IPS DF 4.7 (cell line): ENCODE results near the gene PLEKHG1.
A peak's percentile ranks its signal among the peaks of the same experiment; 100 is the strongest.

ENCODE experiments used
- DNase-seq: peaks from one replicate; pipeline ENCODE4 v3.0.0-alpha.2; 2013; ENCODE audit warnings: low spot score; ENCODE audit errors: extremely low read depth

PLEKHG1 gene

DNA sequence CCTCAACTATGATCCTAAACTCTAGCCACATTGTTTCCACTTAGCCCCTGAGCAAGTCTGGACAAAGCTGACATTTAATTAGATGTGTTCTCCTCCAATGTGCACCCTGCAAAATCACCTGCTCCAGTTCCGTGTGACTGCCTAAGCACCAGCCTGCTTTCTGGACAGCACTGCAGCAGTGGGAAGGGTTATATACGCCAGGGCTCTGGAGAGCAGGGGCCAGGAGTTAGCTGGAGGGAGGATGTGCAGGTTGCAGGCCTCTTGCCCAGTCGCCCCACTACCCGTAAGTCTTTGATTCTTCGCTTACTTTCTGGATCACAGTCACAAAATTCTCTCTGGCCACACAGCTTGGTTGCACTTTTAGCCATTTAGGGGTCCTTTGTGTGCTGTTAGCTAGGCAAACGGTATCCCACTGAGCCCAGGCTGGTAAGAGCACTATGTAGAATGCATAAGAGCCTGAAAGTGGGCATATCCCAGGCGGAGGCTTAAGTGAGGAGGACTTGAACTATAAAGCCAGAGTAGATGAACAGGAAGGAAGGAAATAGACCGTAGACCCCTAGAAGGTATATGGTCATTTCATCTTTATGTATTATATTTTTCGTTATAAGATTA, 10.7 kb upstream of the PLEKHG1 start:
- DNase-seq = no peak

DNA sequence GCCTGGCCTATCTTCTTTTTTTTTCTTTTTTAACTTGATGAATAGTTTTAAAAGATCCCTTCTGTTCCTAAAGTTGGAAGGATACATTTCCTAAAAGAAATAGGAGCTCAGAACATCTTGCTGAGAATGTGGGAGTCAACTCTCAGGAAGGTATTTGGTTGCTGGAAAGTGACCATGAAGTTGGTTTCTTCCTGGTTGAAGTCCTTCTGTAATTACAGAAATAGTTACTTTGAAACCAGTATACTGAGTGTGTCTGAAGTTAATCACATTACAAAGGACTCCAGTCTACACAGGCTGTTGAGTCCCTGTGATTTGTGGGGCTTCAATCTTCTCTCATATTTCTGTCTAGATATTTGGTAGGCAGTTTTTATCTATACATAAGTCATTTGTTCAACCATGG, 9.8 kb upstream of the PLEKHG1 start:
- no peak for DNase-seq

GRCh38 chr6:150590446-150590845, 9.2 kb upstream of the PLEKHG1 start:
- no peak for DNase-seq

- DNase-seq = no peak
Observed at GRCh38 chr6:150592377-150592995, 7.2 kb upstream of the PLEKHG1 start.

DNA sequence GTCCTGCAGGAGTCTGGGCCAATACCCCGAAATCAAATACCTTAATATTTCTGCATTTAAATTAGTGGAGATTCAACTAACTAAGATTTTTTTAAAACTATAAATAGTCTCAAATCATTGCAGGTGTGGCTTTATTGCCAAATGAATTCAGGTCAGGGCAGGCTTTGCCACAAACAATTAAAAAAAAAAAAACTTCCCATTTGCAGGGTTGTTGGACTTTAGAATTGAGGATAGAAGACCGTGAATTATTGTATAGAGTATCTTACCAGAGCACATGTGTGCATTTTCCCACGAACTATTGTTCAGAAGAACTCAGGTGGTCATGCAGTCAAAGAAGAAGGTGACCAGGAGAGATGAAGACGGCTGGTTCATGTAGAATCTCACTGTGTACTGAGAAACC, 6.6 kb upstream of the PLEKHG1 start:
- DNase-seq = no peak

DNA sequence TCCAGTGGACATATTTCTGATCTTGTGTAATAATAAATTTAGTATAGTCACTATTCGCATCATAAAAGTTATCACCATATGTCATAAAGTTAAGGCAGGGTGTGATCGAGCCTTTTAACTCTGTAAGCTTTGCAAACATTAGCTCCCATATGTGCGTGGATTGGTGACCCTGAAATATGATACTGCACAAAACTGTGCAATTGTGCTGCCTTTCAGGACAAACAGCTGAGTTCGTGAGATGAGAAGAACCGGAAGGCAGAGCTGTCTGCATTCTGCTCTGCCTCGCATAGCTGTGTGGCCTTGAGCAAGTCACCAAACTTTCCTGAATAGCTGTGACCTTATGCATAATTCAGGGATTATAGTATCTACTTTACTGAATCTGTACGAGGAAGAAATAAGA, 3.2 kb upstream of the PLEKHG1 start:
- DNase-seq = no peak

- DNase-seq = no peak
Observed at GRCh38 chr6:150598401-150598800, 1.3 kb upstream of the PLEKHG1 start.

DNA sequence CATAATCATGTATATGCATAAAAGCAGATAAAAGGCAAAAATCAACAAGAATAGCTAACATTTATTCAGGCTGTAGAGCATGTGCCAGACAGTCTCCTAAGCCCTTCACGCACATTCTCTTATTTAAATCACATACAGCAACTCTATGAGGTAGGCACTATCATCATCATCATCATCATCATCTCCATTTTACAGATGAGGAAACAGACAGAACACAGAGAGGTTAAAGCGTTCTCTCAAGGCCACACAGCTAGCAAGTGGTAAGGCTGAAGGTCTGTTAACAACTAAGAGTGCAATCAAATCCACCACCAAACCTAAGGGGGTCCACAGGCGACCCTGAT, 857 bp upstream of the PLEKHG1 start:
- no peak for DNase-seq

DNA sequence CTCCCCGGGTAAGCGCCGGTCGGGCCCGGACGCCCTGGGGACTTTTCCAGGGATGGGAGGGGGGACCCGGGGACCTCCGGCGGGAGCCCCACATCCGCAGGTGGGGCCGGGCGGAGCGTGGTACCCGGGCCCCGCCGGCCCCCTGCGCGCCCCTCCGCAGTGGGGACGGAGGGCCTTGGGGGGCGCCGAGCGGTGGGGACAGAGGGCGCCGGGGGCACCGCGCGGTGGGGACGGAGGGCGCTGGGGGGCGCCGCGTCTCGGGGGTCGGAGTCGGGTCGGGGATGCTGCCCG, 270 bp downstream of the PLEKHG1 start:
- no peak for DNase-seq

DNA sequence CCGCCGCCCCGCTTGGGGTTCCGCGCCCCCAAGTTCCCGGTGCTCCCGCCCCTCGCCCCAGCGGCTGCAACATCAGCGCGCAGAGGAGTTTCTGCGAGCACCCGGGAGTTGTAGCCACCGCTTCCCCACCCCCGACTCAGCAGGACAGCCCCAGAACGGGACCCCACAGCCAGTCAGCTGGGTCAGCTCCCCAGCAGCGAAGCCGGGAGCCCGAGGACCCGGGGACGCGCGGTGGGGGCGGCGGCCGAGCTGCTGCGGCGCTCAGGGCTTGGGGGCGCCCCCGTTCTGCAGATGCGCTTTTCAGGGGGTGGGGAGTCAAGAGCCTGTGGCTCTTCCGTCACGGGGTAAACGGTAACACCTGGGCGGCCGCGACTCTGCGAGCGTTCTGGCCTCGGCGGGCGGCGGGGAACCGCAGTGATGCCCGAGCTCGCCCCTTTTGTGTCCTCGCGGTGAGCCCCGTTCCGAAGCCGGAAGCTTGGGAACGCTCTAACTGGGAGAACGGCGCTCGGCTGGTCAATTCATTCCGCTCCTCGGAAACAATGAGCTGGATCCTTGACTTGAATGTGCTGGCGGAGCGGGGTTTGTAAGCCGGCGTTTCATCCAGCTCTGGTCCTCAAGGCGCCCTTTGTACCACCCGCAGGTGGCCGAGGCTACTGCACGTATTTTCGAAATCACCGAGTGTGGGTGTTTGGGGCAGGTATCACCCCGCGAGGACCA, 774 bp downstream of the PLEKHG1 start:
- DNase-seq = peak; percentile 41

DNA sequence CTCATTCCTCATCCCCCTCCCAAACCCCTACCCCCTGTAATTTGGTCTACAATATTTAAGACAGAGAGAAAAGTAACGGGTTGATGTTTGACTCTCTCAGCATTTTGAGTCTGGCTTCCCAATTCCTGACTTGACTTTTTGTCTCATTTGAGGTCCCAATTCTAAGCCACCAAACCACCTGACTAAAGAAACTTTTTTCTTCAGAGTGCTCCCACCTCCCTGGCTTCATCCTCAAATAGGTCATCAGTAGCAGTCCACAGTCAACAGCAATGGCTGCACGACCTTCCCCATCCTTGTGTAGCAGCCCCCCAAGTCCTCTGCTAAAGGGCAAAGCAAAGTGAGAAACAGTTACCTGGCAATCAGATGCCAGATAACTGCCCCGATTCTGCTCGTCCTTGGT, 1.8 kb downstream of the PLEKHG1 start:
- no peak for DNase-seq

DNA sequence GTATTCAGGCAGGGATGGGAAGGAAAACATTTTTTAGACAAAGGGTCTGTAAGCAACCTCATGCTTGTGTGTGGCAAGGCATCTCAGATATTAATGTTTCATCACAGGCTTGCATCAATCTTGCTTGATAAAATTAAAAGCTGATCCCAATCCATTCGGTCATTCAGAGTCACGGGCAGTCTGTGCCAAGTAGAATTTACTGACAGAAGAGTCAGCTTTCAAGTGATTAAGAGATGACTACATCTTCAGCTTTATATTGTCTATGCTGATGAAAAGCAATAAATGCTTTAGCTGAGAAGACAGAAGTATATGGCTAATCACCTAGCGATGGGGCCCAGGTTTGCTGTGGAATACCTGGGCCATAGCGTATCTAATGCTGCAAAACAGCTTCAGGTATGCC, 3.5 kb downstream of the PLEKHG1 start:
- no peak for DNase-seq

- no peak for DNase-seq
Observed at GRCh38 chr6:150604467-150604866, 4.8 kb downstream of the PLEKHG1 start.

- no peak for DNase-seq
Observed at GRCh38 chr6:150605333-150605732, 5.6 kb downstream of the PLEKHG1 start.

- DNase-seq = no peak
Observed at GRCh38 chr6:150606168-150606591, 6.5 kb downstream of the PLEKHG1 start.

- DNase-seq = no peak
Observed at GRCh38 chr6:150606647-150607328, 7.1 kb downstream of the PLEKHG1 start.

DNA sequence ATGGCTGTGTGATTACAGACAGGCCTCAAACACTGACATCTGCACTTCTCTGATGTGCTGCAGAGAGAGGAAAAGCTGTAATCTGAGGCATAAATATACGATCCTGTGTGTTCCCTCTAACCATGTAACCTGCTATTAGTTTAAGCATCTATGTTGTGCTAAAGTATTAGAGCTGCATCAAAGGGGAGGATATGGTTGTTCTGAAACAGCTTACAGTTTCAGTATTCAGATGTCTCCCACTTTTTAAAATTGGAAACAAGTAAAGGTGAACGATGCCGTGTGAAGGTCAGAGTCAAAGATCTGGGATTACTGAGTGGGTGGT, 7.6 kb downstream of the PLEKHG1 start:
- DNase-seq = no peak

DNA sequence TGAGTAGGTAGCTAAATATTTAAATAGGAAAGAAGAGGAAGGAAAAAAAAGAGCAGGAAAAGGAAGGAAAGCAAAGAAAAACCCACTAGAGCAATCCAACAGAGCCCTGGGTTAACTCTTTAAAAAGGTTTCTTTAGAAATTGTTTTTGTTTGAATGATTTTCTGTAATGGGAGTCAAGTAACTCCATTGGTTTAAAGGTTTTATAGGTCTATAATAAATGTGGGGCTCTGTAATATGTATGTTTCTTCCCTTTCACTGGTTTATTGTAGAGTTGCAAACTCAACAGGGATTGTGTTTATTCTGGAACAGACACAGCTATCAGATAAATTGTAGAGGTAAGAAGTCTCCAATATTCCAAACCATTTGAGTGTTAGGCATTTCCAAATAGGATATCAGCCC, 10.9 kb downstream of the PLEKHG1 start:
- DNase-seq = no peak

DNA sequence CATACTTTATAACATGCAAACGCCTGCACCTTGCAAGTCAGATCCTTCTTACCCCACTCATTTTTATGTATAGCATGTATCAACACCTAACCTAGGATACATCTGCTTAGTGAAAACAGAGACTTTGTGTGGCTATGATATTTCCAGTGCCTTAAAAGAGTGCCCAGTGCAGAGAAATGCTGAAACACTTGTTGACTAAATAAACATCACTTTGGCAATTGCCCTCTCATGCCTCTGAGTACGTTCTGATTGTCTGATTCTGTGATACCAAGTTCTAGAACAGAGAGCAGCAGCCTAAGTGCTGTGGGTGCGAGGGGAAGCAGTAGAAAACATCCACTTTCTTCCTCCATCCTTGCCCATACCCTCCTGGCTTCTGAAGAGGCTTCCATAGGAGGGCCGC, 13.6 kb downstream of the PLEKHG1 start:
- DNase-seq = no peak

GRCh38 chr6:150615967-150616366, 16.3 kb downstream of the PLEKHG1 start:
- DNase-seq = no peak

GRCh38 chr6:150616586-150616985, 16.9 kb downstream of the PLEKHG1 start:
- no peak for DNase-seq

- DNase-seq = no peak
Observed at GRCh38 chr6:150617062-150617461, 17.4 kb downstream of the PLEKHG1 start.
